HepG2 (cell line): ENCODE results near the gene SMIM36. TPM values are rescaled to one million over a fixed set of nuclear protein-coding genes. Genes with fewer than 3 reads are reported as not detected.
A peak's percentile ranks its signal among the peaks of the same experiment; 100 is the strongest.

Experiments used
- BCL6 ChIP-seq: IDR thresholded peaks from 2 replicates; pipeline ENCODE4 v1.6.1; 2016; ENCODE audit warnings: missing genetic modification reagents, missing compliant biosample characterization
- BRD4 ChIP-seq: sonication (generic); formaldehyde crosslinking; IDR thresholded peaks from 2 replicates; pipeline ENCODE4 v1.4.0; 2020; ENCODE audit warnings: missing genetic modification reagents
- ELF3 ChIP-seq: IDR thresholded peaks from 2 replicates; pipeline ENCODE4 v1.6.1; 2016; ENCODE audit warnings: missing genetic modification reagents, missing compliant biosample characterization
- HOXA3 ChIP-seq: sonication (generic); formaldehyde crosslinking; IDR thresholded peaks from 2 replicates; pipeline ENCODE4 v1.5.0; 2020; ENCODE audit warnings: missing genetic modification reagents
- KDM6A ChIP-seq: IDR thresholded peaks from 2 replicates; pipeline ENCODE4 v1.6.1; 2016; ENCODE audit warnings: low read depth
- MATR3 ChIP-seq: sonication (generic); formaldehyde crosslinking; IDR thresholded peaks from 2 replicates; pipeline ENCODE4 v1.4.0; 2020; ENCODE audit warnings: missing genetic modification reagents
- RBM22 ChIP-seq: fragments of 200-400 bp; formaldehyde crosslinking; optimal IDR thresholded peaks from 2 replicates; pipeline ENCODE3; 2017; ENCODE audit warnings: mild to moderate bottlenecking, low read length, moderate library complexity
- RFX3 ChIP-seq: IDR thresholded peaks from 2 replicates; pipeline ENCODE4 v1.6.1; 2016; ENCODE audit warnings: missing biosample characterization, missing genetic modification reagents
- ZNF263 ChIP-seq: sonication (generic); formaldehyde crosslinking; IDR thresholded peaks from 2 replicates; pipeline ENCODE4 v1.4.0; 2020; ENCODE audit warnings: missing genetic modification reagents
- ZNF329 ChIP-seq: sonication (generic); formaldehyde crosslinking; IDR thresholded peaks from 2 replicates; pipeline ENCODE4 v1.9.0; 2021; ENCODE audit warnings: low read depth, mild to moderate bottlenecking, missing genetic modification reagents
- ZNF530 ChIP-seq: sonication (generic); formaldehyde crosslinking; IDR thresholded peaks from 2 replicates; pipeline ENCODE4 v1.5.0; 2020; ENCODE audit warnings: low read depth, mild to moderate bottlenecking, missing genetic modification reagents
- ZNF878 ChIP-seq: sonication (generic); formaldehyde crosslinking; IDR thresholded peaks from 2 replicates; pipeline ENCODE4 v1.8.1; 2023; ENCODE audit warnings: mild to moderate bottlenecking, missing genetic modification reagents, moderate library complexity
- ZSCAN29 ChIP-seq: sonication (generic); formaldehyde crosslinking; conservative IDR thresholded peaks from 2 replicates; pipeline ENCODE4 v1.4.0; 2020; ENCODE audit warnings: mild to moderate bottlenecking, missing genetic modification reagents
- ZSCAN30 ChIP-seq: sonication (generic); formaldehyde crosslinking; IDR thresholded peaks from 2 replicates; pipeline ENCODE4 v1.5.0; 2020; ENCODE audit warnings: mild to moderate bottlenecking, missing genetic modification reagents
- polyA plus RNA-seq, 8 experiments: library from polyadenylated mRNA; depleted of rRNA in 3 of 8; stranded (reverse) in 7 of 8; unstranded in 1 of 8; fragments of >200 nt; fragmentation: Illumina TruSeq in 4 of 8; extraction: Trizol in 4 of 8; gene quantifications; 2 replicates each; pipeline versions ENCODE4 v1.2.1 to v1.2.3, GENCODE V29; 2011 to 2016; ENCODE audit warnings: low read depth in 4 of 8, missing spikeins in 1 of 8, mixed read lengths in 1 of 8; ENCODE audit not compliant: insufficient read depth in 1 of 8
- total RNA-seq, 5 experiments: library from RNA; depleted of rRNA; stranded (reverse); fragments of >200 nt; fragmentation: Illumina TruSeq; extraction: Trizol; gene quantifications; 2 replicates each; pipeline ENCODE4 v1.2.3, GENCODE V29; 2016; ENCODE audit warnings: low read depth in 1 of 5
- TF ChIP-seq, protein P1 (sequence below): sonication (generic); formaldehyde crosslinking; IDR thresholded peaks from 2 replicates; pipeline ENCODE4 v1.4.0; 2020; ENCODE audit warnings: missing genetic modification reagents, borderline replicate concordance
- TF ChIP-seq, protein P2 (sequence below): sonication (generic); formaldehyde crosslinking; IDR thresholded peaks from 2 replicates; pipeline ENCODE4 v1.4.0; 2020; ENCODE audit warnings: mild to moderate bottlenecking, missing genetic modification reagents
- TF ChIP-seq, protein P3 (sequence below): sonication (generic); formaldehyde crosslinking; IDR thresholded peaks from 2 replicates; pipeline ENCODE4 v1.4.0; 2020; ENCODE audit warnings: mild to moderate bottlenecking, missing genetic modification reagents, borderline replicate concordance

Gene SMIM36
- total and polyA plus RNA-seq, 2 of the 13 experiments (the other 11 are each of a cell fraction or from before 2014, with no cell fraction given): not detected

DNA sequence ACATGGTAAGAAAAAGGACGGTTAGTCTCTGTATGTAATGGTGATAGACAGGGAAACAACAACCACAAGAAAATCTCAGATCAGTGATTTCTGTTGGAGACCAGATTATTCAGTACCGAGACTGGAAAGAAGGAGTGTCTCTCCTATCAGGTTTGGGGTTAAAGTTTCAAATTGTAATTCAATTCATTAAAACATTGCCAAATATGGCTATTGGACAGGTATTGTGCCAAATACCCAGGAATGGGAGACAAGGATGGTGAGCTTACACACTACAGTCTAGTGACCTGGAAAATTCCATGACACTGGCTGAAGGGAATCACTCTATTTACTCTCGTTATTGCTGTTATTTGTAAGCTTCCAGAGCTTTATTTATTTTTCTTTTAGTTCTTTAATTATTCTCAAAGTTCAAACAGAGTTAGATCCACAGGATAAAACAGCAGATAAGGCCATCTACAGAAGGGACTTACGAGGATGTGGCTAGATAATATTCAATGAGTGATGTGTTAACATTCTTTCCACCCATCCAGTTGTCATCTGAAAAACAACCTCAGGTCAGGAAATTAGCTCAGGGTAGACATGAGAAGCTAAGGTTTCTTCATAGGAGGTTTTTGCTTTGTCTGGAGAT lies 64.6 kb downstream of the SMIM36 start (continued):
- TF ChIP-seq, protein P1, sequence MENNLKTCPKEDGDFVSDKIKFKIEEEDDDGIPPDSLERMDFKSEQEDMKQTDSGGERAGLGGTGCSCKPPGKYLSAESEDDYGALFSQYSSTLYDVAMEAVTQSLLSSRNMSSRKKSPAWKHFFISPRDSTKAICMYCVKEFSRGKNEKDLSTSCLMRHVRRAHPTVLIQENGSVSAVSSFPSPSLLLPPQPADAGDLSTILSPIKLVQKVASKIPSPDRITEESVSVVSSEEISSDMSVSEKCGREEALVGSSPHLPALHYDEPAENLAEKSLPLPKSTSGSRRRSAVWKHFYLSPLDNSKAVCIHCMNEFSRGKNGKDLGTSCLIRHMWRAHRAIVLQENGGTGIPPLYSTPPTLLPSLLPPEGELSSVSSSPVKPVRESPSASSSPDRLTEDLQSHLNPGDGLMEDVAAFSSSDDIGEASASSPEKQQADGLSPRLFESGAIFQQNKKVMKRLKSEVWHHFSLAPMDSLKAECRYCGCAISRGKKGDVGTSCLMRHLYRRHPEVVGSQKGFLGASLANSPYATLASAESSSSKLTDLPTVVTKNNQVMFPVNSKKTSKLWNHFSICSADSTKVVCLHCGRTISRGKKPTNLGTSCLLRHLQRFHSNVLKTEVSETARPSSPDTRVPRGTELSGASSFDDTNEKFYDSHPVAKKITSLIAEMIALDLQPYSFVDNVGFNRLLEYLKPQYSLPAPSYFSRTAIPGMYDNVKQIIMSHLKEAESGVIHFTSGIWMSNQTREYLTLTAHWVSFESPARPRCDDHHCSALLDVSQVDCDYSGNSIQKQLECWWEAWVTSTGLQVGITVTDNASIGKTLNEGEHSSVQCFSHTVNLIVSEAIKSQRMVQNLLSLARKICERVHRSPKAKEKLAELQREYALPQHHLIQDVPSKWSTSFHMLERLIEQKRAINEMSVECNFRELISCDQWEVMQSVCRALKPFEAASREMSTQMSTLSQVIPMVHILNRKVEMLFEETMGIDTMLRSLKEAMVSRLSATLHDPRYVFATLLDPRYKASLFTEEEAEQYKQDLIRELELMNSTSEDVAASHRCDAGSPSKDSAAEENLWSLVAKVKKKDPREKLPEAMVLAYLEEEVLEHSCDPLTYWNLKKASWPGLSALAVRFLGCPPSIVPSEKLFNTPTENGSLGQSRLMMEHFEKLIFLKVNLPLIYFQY (CRISPR knock-in tag): no peak
- TF ChIP-seq ZSCAN29 (CRISPR knock-in tag) (0 out of 2 replicates have a peak, but pooled peaks have one; percentile 55), KDM6A (CRISPR knock-in tag) (peak; percentile 69; the same call in 1 of the 2 replicates), ZNF530 (CRISPR knock-in tag) (no peak), ZNF878 (no peak), ZNF263 (CRISPR knock-in tag) (no peak), ZNF329 (no peak), RFX3 (no peak), ELF3 (CRISPR knock-in tag) (peak; percentile 97), HOXA3 (CRISPR knock-in tag) (peak; percentile 37; the same call in 1 of the 2 replicates), BCL6 (CRISPR knock-in tag) (peak; percentile 90), MATR3 (CRISPR knock-in tag) (no peak), ZSCAN30 (no peak), BRD4 (CRISPR knock-in tag) (peak; percentile 80), RBM22 (no peak)
- TF ChIP-seq, protein P2, sequence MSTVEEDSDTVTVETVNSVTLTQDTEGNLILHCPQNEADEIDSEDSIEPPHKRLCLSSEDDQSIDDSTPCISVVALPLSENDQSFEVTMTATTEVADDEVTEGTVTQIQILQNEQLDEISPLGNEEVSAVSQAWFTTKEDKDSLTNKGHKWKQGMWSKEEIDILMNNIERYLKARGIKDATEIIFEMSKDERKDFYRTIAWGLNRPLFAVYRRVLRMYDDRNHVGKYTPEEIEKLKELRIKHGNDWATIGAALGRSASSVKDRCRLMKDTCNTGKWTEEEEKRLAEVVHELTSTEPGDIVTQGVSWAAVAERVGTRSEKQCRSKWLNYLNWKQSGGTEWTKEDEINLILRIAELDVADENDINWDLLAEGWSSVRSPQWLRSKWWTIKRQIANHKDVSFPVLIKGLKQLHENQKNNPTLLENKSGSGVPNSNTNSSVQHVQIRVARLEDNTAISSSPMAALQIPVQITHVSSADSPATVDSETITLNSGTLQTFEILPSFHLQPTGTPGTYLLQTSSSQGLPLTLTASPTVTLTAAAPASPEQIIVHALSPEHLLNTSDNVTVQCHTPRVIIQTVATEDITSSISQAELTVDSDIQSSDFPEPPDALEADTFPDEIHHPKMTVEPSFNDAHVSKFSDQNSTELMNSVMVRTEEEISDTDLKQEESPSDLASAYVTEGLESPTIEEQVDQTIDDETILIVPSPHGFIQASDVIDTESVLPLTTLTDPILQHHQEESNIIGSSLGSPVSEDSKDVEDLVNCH (CRISPR knock-in tag): no peak
- TF ChIP-seq, protein P3, sequence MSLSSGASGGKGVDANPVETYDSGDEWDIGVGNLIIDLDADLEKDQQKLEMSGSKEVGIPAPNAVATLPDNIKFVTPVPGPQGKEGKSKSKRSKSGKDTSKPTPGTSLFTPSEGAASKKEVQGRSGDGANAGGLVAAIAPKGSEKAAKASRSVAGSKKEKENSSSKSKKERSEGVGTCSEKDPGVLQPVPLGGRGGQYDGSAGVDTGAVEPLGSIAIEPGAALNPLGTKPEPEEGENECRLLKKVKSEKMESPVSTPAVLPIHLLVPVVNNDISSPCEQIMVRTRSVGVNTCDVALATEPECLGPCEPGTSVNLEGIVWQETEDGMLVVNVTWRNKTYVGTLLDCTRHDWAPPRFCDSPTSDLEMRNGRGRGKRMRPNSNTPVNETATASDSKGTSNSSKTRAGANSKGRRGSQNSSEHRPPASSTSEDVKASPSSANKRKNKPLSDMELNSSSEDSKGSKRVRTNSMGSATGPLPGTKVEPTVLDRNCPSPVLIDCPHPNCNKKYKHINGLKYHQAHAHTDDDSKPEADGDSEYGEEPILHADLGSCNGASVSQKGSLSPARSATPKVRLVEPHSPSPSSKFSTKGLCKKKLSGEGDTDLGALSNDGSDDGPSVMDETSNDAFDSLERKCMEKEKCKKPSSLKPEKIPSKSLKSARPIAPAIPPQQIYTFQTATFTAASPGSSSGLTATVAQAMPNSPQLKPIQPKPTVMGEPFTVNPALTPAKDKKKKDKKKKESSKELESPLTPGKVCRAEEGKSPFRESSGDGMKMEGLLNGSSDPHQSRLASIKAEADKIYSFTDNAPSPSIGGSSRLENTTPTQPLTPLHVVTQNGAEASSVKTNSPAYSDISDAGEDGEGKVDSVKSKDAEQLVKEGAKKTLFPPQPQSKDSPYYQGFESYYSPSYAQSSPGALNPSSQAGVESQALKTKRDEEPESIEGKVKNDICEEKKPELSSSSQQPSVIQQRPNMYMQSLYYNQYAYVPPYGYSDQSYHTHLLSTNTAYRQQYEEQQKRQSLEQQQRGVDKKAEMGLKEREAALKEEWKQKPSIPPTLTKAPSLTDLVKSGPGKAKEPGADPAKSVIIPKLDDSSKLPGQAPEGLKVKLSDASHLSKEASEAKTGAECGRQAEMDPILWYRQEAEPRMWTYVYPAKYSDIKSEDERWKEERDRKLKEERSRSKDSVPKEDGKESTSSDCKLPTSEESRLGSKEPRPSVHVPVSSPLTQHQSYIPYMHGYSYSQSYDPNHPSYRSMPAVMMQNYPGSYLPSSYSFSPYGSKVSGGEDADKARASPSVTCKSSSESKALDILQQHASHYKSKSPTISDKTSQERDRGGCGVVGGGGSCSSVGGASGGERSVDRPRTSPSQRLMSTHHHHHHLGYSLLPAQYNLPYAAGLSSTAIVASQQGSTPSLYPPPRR: peak; percentile 95
